GM19023 (cell line): ENCODE data around the gene SETX.
"Not testable (repeated sequence)": the region's sequence is repeated elsewhere in the genome, so short reads cannot be mapped to it uniquely, and the experiment has no call there.

Experiments
- ATAC-seq: cut with Tn5 transposase; IDR thresholded peaks from one replicate; pipeline ENCODE4 v1.9.1; 2021; ENCODE audit warnings: mild to moderate bottlenecking, moderate library complexity; ENCODE audit not compliant: unreplicated experiment

Gene SETX

GRCh38 chr9:132354637-132355355 lies at the start of gene SETX:
Gene SETX (minus strand): TSS chr9:132354986. CDS start chr9:132349428, 5,558 bp downstream.
- peak; percentile 85 for ATAC-seq

GRCh38 chr9:132404228-132404881 lies 49.6 kb upstream of the SETX start:
- no peak for ATAC-seq

- no peak for ATAC-seq
These were observed 47.0 kb upstream of the SETX start for GRCh38 chr9:132401824-132402223.

GRCh38 chr9:132395560-132395959 lies 40.8 kb upstream of the SETX start:
- no peak for ATAC-seq

GRCh38 chr9:132391449-132391848 lies 36.7 kb upstream of the SETX start:
- ATAC-seq, result no peak

- ATAC-seq, result no peak
These were observed 36.2 kb upstream of the SETX start for GRCh38 chr9:132390966-132391365.

- no peak for ATAC-seq
These were observed 32.3 kb upstream of the SETX start for GRCh38 chr9:132387133-132387532.

GRCh38 chr9:132384376-132384775 lies 29.6 kb upstream of the SETX start:
- ATAC-seq, result peak; percentile 45

- ATAC-seq, result no peak
These were observed 28.7 kb upstream of the SETX start for GRCh38 chr9:132383462-132383883.

- peak; percentile 58 for ATAC-seq
These were observed 27.3 kb upstream of the SETX start for GRCh38 chr9:132381966-132382541.

- ATAC-seq, result not testable (repeated sequence)
These were observed 23.6 kb upstream of the SETX start for GRCh38 chr9:132378416-132378815.

GRCh38 chr9:132377769-132378168 lies 23.0 kb upstream of the SETX start:
- not testable (repeated sequence) for ATAC-seq

- no peak for ATAC-seq
These were observed 17.6 kb upstream of the SETX start for GRCh38 chr9:132372177-132373095.

- no peak for ATAC-seq
These were observed 15.8 kb upstream of the SETX start for GRCh38 chr9:132370592-132370991.

GRCh38 chr9:132369421-132369820 lies 14.6 kb upstream of the SETX start:
- ATAC-seq, result no peak

GRCh38 chr9:132367613-132368313 lies 13.0 kb upstream of the SETX start:
- ATAC-seq, result no peak

- no peak for ATAC-seq
These were observed 11.7 kb upstream of the SETX start for GRCh38 chr9:132366481-132366880.

- ATAC-seq, result no peak
These were observed 11.2 kb upstream of the SETX start for GRCh38 chr9:132365986-132366385.

- ATAC-seq, result no peak
These were observed 9.3 kb upstream of the SETX start for GRCh38 chr9:132364068-132364467.

- ATAC-seq, result no peak
These were observed 3.0 kb upstream of the SETX start for GRCh38 chr9:132357764-132358163.
